Liver (tissue), 9 donors: Measurements from ENCODE around the gene AQP12A. TPM values are rescaled to one million over a fixed set of nuclear protein-coding genes. Genes with fewer than 3 reads are reported as not detected.

Source experiments
- DNase-seq: peaks from one replicate; pipeline ENCODE4 v3.0.0-alpha.2; 2017; ENCODE audit warnings: low spot score
- H3K27ac ChIP-seq, 2 donors: one replicate each; pipeline ENCODE4 v1.7.0; 2013; ENCODE audit warnings: inconsistent platforms in 2 of 2, low read length in 2 of 2, control low read depth in 1 of 2, low read depth in 1 of 2, mild to moderate bottlenecking in 1 of 2
- H3K27me3 ChIP-seq, 4 donors: one replicate each; pipeline versions ENCODE4 v1.6.1 to v1.7.0; 2013; ENCODE audit warnings: low read length in 3 of 4, inconsistent platforms in 1 of 4, mild to moderate bottlenecking in 1 of 4, moderate library complexity in 1 of 4; ENCODE audit not compliant: control insufficient read depth in 4 of 4, insufficient read depth in 4 of 4
- H3K36me3 ChIP-seq, 4 donors: one replicate each; pipeline versions ENCODE4 v1.6.1 to v1.7.0; 2013; ENCODE audit warnings: low read length in 3 of 4, mild to moderate bottlenecking in 3 of 4, low read depth in 1 of 4, moderate library complexity in 1 of 4; ENCODE audit not compliant: control insufficient read depth in 4 of 4, insufficient read depth in 3 of 4
- H3K4me1 ChIP-seq, 4 donors: one replicate each; pipeline versions ENCODE4 v1.6.1 to v1.7.0; 2013; ENCODE audit warnings: low read length in 3 of 4, mild to moderate bottlenecking in 3 of 4, moderate library complexity in 1 of 4; ENCODE audit not compliant: control insufficient read depth in 4 of 4, insufficient read depth in 4 of 4
- H3K4me3 ChIP-seq, 3 donors: one replicate each; pipeline versions ENCODE4 v1.6.1 to v1.7.0; 2013; ENCODE audit warnings: low read length in 3 of 3, control low read depth in 1 of 3, low read depth in 1 of 3, mild to moderate bottlenecking in 1 of 3
- H3K9ac ChIP-seq, 2 donors: one replicate each; pipeline ENCODE4 v1.7.0; 2013; ENCODE audit warnings: low read length in 2 of 2, mild to moderate bottlenecking in 2 of 2, moderate library complexity in 2 of 2, control low read depth in 1 of 2, low read depth in 1 of 2
- H3K9me3 ChIP-seq, 4 donors: one replicate each; pipeline versions ENCODE4 v1.6.1 to v1.7.0; 2013; ENCODE audit warnings: low read length in 3 of 4; ENCODE audit not compliant: control insufficient read depth in 4 of 4
- EGR1 ChIP-seq, 2 donors: IDR thresholded peaks; 2 replicates each; pipeline ENCODE4 v1.6.1; 2016 to 2018; ENCODE audit warnings: antibody characterized with exemption in 2 of 2, low read depth in 2 of 2
- FOXA1 ChIP-seq: IDR thresholded peaks from 2 replicates; pipeline ENCODE4 v1.6.1; 2016; ENCODE audit warnings: antibody characterized with exemption
- FOXA2 ChIP-seq: IDR thresholded peaks from 2 replicates; pipeline ENCODE4 v1.6.1; 2016; ENCODE audit warnings: antibody characterized with exemption
- GABPA ChIP-seq, 2 donors: IDR thresholded peaks in 1 of 2; conservative IDR thresholded peaks in 1 of 2; 2 replicates each; pipeline ENCODE4 v1.6.1; 2016; ENCODE audit warnings: antibody characterized with exemption in 2 of 2, mild to moderate bottlenecking in 1 of 2, moderate library complexity in 1 of 2
- HNF4A ChIP-seq, 2 donors: conservative IDR thresholded peaks; 2 replicates each; pipeline ENCODE4 v1.6.1; 2016; ENCODE audit warnings: antibody characterized with exemption in 2 of 2, mild to moderate bottlenecking in 2 of 2
- HNF4G ChIP-seq: IDR thresholded peaks from 2 replicates; pipeline ENCODE4 v1.6.1; 2016; ENCODE audit warnings: antibody characterized with exemption
- JUND ChIP-seq, 2 donors: IDR thresholded peaks; 2 replicates each; pipeline ENCODE4 v1.6.1; 2016; ENCODE audit warnings: antibody characterized with exemption in 2 of 2
- NR2F2 ChIP-seq: IDR thresholded peaks from 2 replicates; pipeline ENCODE4 v1.6.1; 2016; ENCODE audit warnings: antibody characterized with exemption
- RAD21 ChIP-seq, 2 donors: IDR thresholded peaks; 2 replicates each; pipeline ENCODE4 v1.6.1; 2016; ENCODE audit warnings: antibody characterized with exemption in 2 of 2, mild to moderate bottlenecking in 2 of 2
- REST ChIP-seq: IDR thresholded peaks from 2 replicates; pipeline ENCODE4 v1.6.1; 2016; ENCODE audit warnings: antibody characterized with exemption, mild to moderate bottlenecking
- RXRA ChIP-seq, 2 donors: IDR thresholded peaks; 2 replicates each; pipeline ENCODE4 v1.6.1; 2017 to 2018; ENCODE audit warnings: antibody characterized with exemption in 2 of 2, mild to moderate bottlenecking in 1 of 2
- SP1 ChIP-seq: IDR thresholded peaks from 2 replicates; pipeline ENCODE4 v1.6.1; 2018; ENCODE audit warnings: antibody characterized with exemption, mild to moderate bottlenecking
- TAF1 ChIP-seq: conservative IDR thresholded peaks from 2 replicates; pipeline ENCODE4 v1.6.1; 2016; ENCODE audit warnings: antibody characterized with exemption, mild to moderate bottlenecking
- YY1 ChIP-seq: IDR thresholded peaks from 2 replicates; pipeline ENCODE4 v1.6.1; 2016; ENCODE audit warnings: antibody characterized with exemption, mild to moderate bottlenecking
- ZBTB33 ChIP-seq: IDR thresholded peaks from 2 replicates; pipeline ENCODE4 v1.6.1; 2016; ENCODE audit warnings: antibody characterized with exemption
- WGBS: extraction: QIAGEN DNeasy Blood & Tissue Kit; methylation state at CpG from one replicate; pipeline ENCODE4 v1.1.7; 2013; 5-methylcytosine and 5-hydroxymethylcytosine counted together
- polyA plus RNA-seq, 2 donors: library from polyadenylated mRNA; stranded (reverse) in 1 of 2; unstranded in 1 of 2; fragments of 200-250 nt in 1 of 2; fragments of >200 nt in 1 of 2; fragmentation: Nextera tagmentation in 1 of 2; extraction: Ambion mirVana in 1 of 2; gene quantifications; one replicate each; pipeline versions ENCODE4 v1.2.1 to v1.2.3, GENCODE V29; 2013 to 2015
- total RNA-seq, 2 donors: library from RNA; depleted of rRNA; stranded (reverse); fragments of >200 nt; gene quantifications; one replicate each; pipeline ENCODE4 v1.2.3, GENCODE V29; 2014
- TF ChIP-seq, protein P1 (sequence below): IDR thresholded peaks from 2 replicates; pipeline ENCODE4 v1.6.1; 2016; ENCODE audit warnings: antibody characterized with exemption
- TF ChIP-seq, protein P2 (sequence below): fragments of 150-350 bp; IDR thresholded peaks from 2 replicates; pipeline ENCODE4 v1.5.1; 2017; ENCODE audit warnings: improper control_type of control experiment, low read depth, low read length; ENCODE audit not compliant: missing input control
- TF ChIP-seq, protein P3 (sequence below): IDR thresholded peaks from 2 replicates; pipeline ENCODE4 v1.6.1; 2016; ENCODE audit warnings: antibody characterized with exemption
- donor health status: healthy.
- donor health status: healthy.
- donor health status: healthy.
- donor health status: healthy.
- donor health status: healthy.

The AQP12A gene
- total and polyA plus RNA-seq, 4 donors, result not detected

- WGBS, result 85% methylated on average over 7 of the region's 7 CpGs
- DNase-seq, result no peak
- Histone ChIP-seq H3K27me3 (no peaks in the 10 kb centered on the region), H3K4me3 (no peak overlapping the region), H3K36me3 (no peaks in the 10 kb centered on the region), H3K4me1 (no peaks in the 10 kb centered on the region), H3K27ac (no peak overlapping the region), H3K9ac (no peak overlapping the region), H3K9me3 (no peaks in the 10 kb centered on the region)
- TF ChIP-seq ZBTB33, result no peak
- TF ChIP-seq, protein P1, sequence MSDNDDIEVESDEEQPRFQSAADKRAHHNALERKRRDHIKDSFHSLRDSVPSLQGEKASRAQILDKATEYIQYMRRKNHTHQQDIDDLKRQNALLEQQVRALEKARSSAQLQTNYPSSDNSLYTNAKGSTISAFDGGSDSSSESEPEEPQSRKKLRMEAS, result no peak
- TF ChIP-seq, protein P2, sequence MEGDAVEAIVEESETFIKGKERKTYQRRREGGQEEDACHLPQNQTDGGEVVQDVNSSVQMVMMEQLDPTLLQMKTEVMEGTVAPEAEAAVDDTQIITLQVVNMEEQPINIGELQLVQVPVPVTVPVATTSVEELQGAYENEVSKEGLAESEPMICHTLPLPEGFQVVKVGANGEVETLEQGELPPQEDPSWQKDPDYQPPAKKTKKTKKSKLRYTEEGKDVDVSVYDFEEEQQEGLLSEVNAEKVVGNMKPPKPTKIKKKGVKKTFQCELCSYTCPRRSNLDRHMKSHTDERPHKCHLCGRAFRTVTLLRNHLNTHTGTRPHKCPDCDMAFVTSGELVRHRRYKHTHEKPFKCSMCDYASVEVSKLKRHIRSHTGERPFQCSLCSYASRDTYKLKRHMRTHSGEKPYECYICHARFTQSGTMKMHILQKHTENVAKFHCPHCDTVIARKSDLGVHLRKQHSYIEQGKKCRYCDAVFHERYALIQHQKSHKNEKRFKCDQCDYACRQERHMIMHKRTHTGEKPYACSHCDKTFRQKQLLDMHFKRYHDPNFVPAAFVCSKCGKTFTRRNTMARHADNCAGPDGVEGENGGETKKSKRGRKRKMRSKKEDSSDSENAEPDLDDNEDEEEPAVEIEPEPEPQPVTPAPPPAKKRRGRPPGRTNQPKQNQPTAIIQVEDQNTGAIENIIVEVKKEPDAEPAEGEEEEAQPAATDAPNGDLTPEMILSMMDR, result no peak
- TF ChIP-seq NR2F2, result no peak
- no peak for TF ChIP-seq FOXA1
- no peak for TF ChIP-seq HNF4A (conservative IDR thresholded peaks at IDR 0.05)
- no peak for TF ChIP-seq GABPA (IDR thresholded peaks at IDR 0.05 in 1 of 2, conservative IDR thresholded peaks at IDR 0.05 in 1 of 2)
- TF ChIP-seq RAD21 (IDR thresholded peaks at IDR 0.05), result no peak
- TF ChIP-seq RXRA (IDR thresholded peaks at IDR 0.05), result no peak
- no peak for TF ChIP-seq REST
- no peak for TF ChIP-seq JUND (IDR thresholded peaks at IDR 0.05)
- TF ChIP-seq HNF4G, result no peak
- TF ChIP-seq SP1, result no peak
- TF ChIP-seq, protein P3, sequence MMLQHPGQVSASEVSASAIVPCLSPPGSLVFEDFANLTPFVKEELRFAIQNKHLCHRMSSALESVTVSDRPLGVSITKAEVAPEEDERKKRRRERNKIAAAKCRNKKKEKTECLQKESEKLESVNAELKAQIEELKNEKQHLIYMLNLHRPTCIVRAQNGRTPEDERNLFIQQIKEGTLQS, result no peak
- TF ChIP-seq YY1, result no peak
- TF ChIP-seq TAF1, result no peak
- no peak for TF ChIP-seq EGR1 (IDR thresholded peaks at IDR 0.05; ENCODE audit: low read depth in 2 of 2)
- no peak for TF ChIP-seq FOXA2
Observed at GRCh38 chr2:240728827-240729226, 37.2 kb downstream of the AQP12A start.
